HG03460 (cell line): ENCODE data around the gene SLAMF7.
"Not testable (repeated sequence)": the region's sequence is repeated elsewhere in the genome, so short reads cannot be mapped to it uniquely, and the experiment has no call there.

Experiments
- ATAC-seq: cut with Tn5 transposase; IDR thresholded peaks from one replicate; pipeline ENCODE4 v1.9.1; 2021; ENCODE audit not compliant: unreplicated experiment

Gene SLAMF7

GRCh38 chr1:160739098-160739511 is at the start of gene SLAMF7:
Gene SLAMF7, plus strand, starts transcription at chr1:160739247. Its CDS starts 55 bp downstream, at chr1:160739302.
- ATAC-seq: peak; percentile 74

- not testable (repeated sequence) for ATAC-seq
Observed at GRCh38 chr1:160692390-160692789, 46.7 kb upstream of the SLAMF7 start.

- ATAC-seq: no peak
Observed at GRCh38 chr1:160702100-160702499, 36.9 kb upstream of the SLAMF7 start.

GRCh38 chr1:160704250-160704649 is 34.8 kb upstream of the SLAMF7 start:
- no peak for ATAC-seq

- not testable (repeated sequence) for ATAC-seq
Observed at GRCh38 chr1:160705212-160705621, 33.8 kb upstream of the SLAMF7 start.

GRCh38 chr1:160705742-160706141 is 33.3 kb upstream of the SLAMF7 start:
- no peak for ATAC-seq

GRCh38 chr1:160706526-160707235 is 32.4 kb upstream of the SLAMF7 start:
- ATAC-seq: no peak

- no peak for ATAC-seq
Observed at GRCh38 chr1:160707236-160708064, 31.6 kb upstream of the SLAMF7 start.

GRCh38 chr1:160708118-160708517 is 30.9 kb upstream of the SLAMF7 start:
- ATAC-seq: no peak

GRCh38 chr1:160708801-160709200 is 30.2 kb upstream of the SLAMF7 start:
- ATAC-seq: peak; percentile 47

GRCh38 chr1:160709715-160710114 is 29.3 kb upstream of the SLAMF7 start:
- ATAC-seq: no peak

- ATAC-seq: no peak
Observed at GRCh38 chr1:160710517-160711252, 28.4 kb upstream of the SLAMF7 start.

- ATAC-seq: no peak
Observed at GRCh38 chr1:160711276-160711601, 27.8 kb upstream of the SLAMF7 start.

- no peak for ATAC-seq
Observed at GRCh38 chr1:160711602-160712311, 27.3 kb upstream of the SLAMF7 start, which contains the start of gene CD48. Gene CD48, minus strand, starts transcription at chr1:160711822. Its CDS starts 59 bp downstream, at chr1:160711763.

- ATAC-seq: peak; percentile 35
Observed at GRCh38 chr1:160712525-160713080, 26.4 kb upstream of the SLAMF7 start.

GRCh38 chr1:160713161-160713560 is 25.9 kb upstream of the SLAMF7 start:
- no peak for ATAC-seq

GRCh38 chr1:160714034-160714648 is 24.9 kb upstream of the SLAMF7 start:
- not testable (repeated sequence) for ATAC-seq

GRCh38 chr1:160716013-160716412 is 23.0 kb upstream of the SLAMF7 start:
- no peak for ATAC-seq

- ATAC-seq: no peak
Observed at GRCh38 chr1:160717306-160717705, 21.7 kb upstream of the SLAMF7 start.

- no peak for ATAC-seq
Observed at GRCh38 chr1:160718210-160718609, 20.8 kb upstream of the SLAMF7 start.
